ENCODE data around the gene TMOD2.
"Not testable (repeated sequence)": the region's sequence is repeated elsewhere in the genome, so short reads cannot be mapped to it uniquely, and the experiment has no call there.

The TMOD2 gene

DNA sequence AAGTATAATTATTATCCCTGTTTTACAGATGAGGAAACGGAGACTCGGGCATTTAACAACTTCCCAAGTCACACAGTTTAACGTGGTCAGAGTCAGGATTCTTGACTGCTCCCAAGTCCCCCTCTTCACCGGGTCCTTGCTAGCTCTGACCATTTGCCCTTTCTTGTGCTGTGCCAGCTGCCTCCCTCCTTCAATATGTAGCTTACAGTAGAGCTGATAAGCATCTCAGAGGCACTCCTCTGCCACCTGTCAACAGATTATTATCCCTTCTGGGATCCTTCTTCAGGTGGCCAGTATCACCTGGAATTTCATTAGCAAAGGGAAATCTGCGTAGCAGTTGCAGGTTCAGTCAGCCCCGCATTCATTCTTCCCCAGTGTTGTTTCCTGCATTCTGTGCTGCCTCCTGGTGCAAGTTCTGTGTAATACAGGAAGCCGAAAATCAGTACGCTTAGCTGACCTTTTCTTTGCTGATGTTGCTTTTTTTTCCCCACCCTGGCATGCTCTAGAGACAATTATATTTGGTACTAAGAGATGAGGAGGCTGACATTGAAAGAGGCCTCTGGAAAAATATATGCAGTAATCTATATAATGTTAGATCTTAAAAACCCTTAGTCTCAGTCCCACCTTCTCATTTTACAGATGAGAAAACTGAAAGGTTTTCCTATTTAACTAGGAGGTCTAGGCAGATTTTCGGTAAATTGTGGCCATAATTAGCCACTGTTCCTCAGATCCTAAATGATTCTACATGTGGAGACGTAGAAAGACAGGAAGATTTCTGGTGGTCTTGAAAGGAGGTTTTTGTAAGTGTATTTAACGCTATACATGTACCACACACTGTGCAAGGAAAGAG lies 24.8 kb downstream of the TMOD2 start:
- peak; percentile 33 to 68 for DNase-seq

DNA sequence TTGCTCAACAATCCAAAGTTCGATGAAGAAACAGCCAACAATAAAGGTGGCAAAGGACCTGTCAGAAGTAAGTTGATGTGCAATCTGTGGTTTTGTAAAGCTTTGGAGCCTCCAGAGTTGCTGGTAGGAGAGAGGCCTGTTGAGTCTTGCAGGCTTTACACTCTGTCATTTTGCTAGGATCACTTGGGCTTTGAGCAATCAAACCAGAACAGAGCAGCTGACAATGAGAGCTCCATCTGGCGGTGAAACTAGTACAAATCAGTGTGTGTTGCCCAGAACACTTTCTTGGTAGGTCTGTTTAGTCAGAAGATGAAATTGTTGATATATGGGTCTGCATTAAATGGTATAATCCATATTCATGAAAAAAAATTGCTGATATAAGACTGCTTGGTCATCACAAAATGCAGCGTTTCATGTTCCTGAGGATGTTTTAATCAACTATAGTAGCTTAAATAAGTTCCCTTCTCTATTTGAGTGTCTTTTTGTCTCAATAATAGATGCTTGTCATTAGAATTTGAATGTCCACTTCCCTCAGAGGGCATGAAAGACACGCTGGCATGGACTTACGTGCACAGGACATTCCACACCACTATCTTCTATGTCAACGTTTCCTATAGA lies 25.7 kb downstream of the TMOD2 start:
- peak; percentile 64 to 76 for DNase-seq

DNA sequence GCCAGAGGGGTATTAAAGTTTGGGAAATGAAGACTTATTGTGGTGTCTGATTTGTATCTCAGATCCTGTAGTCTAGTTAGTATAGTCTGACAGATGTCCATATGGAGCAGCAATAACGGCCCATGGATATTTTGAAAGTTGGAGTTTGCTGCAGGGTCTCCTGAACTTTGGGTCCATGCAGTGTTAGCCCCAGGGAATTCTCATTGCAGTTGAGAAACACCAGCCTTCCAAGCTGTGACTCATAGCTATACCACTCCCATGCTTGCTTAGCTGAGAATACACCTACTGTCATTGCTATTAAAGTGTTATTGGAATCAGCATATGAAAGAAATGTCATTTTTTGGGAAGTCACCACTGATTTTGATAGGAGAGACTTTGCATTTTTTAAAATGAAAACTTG lies 29.2 kb downstream of the TMOD2 start:
- no peak for DNase-seq

DNA sequence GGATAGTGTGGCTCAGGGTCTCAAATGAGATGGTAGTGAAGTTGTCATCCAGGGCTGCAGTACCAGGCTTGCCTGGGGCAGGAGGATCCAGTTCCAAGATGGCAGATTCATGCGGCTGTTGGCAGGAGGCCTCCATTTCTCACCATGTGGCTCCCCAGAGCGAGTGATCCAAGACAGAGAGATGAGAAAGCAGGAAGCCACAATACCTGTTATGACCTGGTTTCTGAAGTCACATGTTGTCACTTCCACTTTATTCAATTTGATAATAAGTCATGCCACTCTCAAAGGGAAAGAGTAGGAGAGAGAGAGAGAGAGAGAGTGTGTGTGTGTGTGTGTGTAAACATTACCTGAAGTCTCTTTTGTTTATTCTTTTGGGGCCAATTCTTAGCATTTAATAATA lies 30.1 kb downstream of the TMOD2 start:
- DNase-seq = no peak

DNA sequence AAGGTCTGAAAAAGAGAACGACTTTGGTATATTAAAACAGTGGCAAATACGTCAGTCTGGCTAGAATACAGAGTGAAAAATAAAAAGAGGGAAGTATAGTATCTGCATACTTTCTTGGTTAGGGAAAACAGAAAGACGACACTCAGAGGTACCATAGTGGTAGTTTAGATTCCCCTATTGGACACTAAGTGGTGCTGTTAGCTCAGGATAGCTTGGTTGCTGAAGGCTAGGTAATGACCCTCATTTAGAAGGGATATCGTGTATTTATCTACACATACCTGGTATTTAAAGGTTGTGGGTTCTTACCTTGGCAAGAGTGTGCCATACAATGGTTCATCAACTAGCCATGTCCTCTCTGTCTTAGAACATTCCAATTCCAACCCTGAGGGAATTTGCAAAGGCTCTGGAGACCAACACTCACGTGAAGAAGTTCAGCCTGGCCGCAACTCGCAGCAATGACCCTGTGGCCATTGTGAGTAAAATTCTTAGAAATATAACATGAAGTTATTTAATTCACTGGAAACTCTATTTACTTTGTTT lies 31.0 kb downstream of the TMOD2 start:
- no peak for DNase-seq

DNA sequence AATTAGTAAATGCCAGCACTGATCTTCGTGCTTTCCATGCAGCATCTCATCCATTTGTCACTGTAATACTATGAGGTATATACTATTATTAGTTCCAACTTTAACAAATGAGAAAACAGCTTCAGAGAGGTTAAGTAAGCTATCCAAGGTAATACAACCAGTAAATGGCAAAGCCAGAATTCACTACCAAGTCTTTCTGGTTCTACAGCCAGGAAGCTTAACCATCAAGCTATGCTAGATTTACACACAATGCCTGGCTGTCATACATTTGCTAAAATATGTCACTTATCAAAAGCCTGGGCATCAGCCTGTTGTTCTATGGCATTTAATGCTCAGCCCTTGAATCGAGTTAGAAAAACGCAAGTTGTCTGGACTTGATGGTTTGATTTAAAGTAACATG lies 32.6 kb downstream of the TMOD2 start:
- no peak for DNase-seq

DNA sequence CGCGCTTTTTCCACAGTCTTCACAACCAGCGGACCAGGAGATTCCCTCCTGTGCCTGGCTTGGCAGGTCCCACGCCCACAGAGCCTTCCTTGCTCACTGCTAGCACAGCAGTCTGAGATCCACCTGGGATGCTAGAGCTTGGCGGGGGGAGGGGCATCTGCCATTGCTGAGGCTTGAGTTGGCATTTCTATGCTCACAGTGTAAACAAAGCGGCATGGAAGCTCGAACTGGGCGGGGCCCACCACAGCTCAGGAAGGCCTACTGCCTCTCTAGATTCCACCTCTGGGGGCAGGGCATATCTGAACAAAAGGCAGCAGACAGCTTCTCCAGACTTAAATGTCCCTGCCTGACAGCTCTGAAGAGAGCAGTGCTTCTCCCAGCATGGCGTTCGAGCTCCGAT lies 35.7 kb downstream of the TMOD2 start:
- not testable (repeated sequence) for DNase-seq

DNA sequence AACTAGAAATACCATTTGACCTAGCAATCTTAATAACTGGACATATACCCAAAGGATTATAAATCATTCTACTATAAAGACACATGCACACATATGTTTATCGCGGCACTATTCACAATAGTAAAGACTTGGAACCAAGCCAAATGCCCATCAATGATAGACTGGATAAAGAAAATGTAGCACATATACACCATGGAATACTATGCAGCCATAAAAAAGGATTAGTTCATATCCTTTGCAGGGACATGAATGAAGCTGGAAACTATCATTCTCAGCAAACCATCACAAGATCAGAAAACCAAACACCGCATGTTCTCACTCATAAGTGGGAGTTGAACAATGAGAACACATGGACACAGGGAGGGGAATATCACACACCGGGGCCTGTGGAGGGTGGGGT lies 41.1 kb downstream of the TMOD2 start:
- DNase-seq = not testable (repeated sequence)

DNA sequence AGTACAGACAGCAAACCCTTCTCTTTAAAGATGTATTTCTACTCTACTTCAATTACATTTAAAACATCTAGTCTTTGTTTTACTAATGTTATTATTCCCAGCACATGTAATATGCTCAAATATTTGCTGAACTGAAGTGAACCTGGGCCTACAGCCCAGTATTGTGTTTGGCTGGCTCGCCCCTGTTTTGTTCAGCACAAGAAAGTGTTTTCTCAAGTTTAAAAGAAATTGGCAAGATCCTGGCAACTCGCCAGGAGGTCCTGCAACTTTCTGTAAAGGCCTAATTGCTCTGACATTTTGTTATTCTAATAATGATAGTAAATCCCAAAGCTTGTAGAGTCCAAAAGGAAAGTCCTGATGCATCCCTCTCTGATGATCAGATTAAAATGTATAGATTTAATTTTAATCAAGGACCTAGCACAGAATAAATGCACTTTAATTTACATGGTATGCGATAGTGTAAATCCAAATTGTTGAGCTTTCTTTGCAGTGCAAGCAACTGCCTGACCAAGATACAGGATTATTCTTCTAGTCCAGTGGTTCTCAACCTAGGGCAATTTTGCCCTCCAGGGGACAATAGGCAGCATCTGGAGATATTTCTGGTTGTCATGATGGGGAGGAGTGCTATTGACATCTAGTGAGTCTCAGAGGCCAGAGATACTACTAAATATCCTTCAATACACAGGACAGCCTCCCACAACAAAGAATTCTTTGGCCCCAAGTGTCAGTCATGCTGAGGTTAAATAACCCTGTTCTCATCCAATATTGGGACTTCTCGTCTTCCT lies 42.3 kb downstream of the TMOD2 start:
- DNase-seq = no peak

DNA sequence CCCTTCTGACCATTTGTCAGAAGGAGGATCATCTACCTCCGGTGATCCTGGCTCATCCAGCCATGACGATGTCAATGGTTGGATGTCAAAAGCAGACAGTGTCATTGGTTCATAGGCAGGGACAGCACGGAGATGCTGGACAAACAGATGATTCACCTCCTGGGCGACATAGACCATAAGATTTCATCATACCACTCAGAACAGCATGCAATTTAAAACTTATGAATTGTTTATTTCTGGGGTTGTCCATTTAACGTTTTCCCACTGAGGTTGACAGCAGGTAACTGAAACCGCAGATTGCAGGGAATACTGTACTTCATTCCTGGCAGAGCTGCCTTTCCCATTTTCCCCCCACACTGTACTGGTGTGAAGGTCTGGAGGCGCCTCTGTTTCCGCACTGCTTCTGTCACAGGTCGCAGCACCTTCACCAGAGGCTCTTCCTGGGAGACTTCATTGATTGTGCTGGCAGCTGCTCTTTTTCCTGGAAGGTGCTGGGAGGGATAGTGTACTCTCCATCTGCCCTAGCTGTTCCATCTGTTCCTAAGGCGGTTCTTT lies 45.5 kb downstream of the TMOD2 start:
- DNase-seq = no peak

DNA sequence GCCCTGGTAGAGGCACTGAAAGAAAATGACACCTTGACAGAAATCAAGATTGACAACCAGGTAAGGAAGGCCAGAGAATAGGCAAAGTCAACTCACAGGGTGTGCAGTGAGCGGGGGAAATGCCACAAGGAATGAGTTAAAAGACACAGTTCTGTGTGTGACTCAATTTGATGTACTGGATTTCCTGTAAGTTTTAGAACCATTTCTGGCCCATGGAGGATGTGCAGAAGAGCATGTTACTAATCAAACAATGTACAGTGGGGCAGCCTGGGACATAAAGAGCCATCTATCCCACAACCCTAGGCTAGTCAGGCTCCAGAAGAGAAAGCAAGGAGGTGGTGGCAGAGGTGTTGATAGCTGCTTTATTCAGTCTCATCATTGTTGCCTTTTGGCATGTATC lies 46.9 kb downstream of the TMOD2 start:
- DNase-seq = no peak

DNA sequence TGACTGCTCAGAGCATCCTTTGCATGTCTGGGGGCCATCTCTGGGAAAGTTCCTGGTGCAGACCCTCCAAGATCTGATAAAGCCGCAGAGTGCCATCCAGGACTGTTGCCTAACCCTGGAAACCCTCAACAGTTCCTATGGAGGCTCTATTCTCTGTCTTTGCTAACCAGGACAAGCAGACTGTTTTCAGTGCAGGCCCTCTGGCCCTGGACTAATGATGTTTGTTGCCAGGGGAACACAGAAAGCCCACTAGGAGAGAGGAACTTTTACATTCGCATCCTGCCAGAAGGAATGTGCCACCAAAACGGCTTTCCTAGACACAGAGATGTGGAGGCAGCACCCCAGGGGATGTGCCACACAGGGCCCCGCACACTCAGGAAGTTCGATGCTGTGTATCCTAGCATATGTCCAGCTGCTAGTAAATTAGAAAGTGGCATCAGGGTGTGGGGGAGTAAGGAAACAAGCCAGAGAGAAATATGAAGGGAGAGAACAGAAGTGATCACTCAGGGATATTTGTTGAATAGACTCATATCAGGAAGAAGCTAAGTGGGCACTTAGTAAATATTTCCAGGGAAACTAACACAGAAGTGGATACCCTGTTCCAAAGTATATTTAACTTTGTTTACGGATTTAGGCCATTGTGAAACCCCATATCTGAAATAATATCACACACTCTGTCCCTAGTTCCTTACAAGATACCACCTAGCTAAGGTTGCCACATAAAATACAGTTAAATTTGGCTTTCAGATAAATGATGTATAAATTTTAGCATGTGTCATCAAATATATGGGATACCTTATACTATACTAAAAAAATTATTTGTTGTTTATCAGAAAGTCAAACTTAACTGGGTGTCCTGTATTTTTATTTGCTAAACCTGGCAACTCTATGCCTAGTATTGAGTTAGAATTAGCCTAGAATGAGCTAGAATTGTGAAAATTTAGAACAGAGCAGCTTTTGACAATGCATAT lies 48.2 kb downstream of the TMOD2 start:
- DNase-seq = no peak

DNA sequence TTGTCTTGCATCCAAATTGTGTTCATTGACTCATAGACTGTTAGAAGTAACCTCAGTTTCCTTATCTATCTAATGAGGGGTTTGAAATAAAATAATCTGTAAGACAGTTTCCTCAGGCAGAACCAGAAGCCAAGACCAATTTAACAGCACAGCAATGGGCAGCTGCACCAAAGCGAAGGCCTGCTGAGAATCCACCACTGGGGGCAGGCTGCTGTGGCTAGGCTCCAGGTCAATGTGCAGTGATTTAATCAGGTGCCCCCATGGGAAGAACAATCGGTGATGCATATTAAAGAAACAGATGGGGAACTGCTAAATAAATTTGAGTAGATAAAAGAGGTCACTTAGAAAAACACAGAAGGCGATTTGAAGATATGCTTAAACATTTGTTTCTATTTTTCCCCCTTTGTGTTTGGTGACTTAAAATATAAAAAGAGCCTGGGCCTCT lies 50.0 kb downstream of the TMOD2 start:
- DNase-seq = no peak

DNA sequence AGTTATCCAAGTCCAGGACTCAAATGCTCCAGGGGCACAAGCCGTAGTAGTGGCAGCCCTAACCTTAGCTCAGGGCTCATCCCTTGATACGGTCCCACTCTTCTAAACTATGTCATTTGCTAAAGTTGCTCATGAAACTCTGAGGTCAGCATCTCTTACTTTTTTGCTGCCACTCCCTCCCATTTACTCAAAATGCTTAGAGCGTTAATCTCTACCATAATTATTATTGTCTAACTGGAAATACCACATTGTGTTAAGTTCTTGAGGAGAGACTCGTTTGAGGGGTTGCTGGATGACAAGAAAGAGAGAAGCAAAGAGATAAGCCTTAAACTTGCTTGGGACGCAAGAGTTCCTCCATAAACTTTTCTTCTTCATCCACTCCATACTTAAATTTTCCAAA lies 51.2 kb downstream of the TMOD2 start:
- DNase-seq = no peak

DNA sequence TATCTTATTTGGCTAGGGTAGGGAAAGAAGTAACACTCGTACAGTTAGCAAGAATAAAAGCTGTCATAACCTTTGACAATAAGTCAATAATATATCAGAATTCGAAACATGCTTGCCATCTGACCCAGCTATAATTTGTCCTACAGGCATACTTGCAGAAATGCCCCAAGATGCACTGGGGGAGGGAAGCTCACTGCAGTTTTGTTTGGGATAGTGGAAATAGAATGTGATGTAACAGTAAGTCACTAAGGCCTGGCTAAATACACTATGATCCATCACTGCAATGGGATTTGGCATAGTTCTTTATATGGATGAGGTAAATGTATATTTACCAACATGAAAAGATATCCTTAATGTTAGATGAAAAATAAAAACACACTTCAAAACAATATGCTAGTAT lies 52.6 kb downstream of the TMOD2 start:
- no peak for DNase-seq

DNA sequence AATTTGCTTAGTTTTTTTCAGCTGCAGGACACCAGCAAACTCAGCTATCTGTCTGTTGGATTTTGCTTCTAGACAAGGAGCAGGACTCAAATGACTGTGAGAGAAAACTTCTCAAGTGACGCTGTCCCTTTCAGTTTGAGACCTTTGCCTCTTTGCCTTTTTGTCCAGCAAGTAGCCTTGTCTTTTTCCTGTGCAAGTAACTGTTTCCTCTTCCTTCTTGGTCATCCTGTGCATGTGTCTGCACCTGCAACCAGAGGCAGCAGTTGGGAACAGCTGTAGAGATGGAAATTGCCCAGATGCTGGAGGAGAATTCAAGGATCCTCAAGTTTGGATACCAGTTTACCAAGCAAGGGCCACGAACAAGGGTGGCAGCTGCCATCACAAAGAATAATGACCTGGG lies 54.7 kb downstream of the TMOD2 start:
- no peak for DNase-seq

DNA sequence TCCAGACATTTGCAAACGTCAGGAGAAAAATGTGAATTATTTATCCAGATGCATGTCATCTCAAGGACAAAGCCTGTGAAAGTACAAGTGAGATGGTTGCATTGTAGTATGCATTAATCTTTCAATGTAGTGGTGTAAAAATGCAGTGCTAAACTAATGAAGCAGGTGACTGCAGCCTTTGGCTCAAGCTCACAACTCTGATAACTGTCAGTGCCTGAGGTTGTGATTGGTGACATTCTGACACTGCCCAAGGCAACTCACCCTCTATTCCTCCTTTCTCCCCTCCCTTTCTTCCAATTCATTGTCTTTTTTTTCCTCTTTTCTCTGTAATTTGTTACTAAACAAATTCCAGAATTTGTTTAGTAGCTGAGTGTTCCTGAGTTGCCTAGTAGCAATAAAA lies 58.1 kb downstream of the TMOD2 start:
- DNase-seq = no peak

DNA sequence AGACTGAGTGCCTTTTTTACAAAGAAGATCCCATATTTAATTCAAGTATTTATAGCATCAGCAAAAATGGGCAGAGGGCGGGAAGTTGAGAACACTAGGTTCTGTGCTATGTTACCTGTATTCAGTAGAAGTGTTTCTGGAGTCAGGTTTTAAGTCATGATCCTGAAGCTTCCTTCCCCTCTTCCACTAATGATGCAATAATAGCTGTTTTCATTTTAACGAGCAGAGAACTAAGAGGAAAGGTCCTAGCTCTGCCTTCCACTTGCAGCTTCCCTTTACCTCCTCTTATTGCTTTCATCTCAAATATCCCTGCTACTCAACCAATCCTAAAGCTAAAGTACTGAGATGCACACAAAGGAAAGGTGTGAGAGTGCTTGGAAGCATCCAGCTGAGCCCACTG lies 61.2 kb downstream of the TMOD2 start:
- DNase-seq = no peak

DNA sequence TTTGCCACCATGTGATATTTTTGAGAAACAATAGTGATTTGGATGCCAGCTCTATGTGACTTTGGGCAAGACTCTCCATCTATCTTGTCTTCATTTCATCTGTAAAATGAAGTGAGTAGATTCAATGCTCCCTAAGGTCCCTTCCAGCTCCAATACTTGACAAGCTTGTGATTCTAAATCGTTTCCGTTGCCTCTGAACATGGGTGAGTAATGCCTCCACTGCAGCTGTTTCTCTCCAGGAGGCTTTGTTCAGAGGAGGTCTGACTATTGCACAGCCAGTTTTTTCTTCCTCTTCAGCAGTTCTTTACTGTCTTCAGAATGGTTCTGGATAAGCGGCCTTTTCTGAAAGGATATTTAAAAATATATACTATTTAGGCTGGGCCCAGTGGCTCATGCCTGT lies 63.2 kb downstream of the TMOD2 start:
- DNase-seq = no peak

DNA sequence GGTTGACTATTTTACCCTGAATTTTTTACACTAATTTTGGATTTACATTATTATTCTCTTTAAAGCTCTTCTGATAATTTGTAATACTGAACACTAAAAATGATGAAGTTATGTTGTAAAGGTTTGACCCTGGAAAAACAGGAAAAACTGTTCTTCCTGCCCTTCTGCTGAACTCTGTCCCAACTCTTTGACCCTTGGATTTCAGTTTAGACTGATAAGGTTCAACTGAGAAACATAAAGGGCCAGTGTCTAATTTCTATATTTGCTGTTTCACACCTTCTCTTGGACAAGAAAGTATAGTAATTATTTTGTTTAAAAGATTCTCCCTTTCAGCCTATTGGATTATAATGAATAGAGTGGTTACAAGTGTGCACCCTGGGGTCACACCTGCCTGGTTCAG lies 65.2 kb downstream of the TMOD2 start:
- no peak for DNase-seq

DNA sequence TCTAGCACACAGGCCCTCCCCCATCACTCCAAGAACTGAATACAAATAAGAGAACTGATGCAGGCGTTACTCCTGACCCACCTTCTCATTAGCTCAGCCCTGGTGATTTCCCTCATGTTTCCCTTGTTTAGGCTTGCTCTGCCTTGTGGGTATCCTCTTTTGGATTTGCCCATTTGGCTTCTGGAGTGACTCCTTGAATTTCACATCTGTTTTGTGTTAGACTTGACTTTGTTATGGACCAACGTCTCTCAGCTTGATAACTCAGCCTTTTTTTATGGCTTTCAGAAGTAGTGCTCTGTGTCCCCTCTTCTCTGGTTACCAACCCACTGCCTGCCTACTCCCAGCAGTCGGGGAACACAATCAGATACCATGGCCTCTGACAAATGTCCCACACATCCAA lies 66.8 kb downstream of the TMOD2 start:
- no peak for DNase-seq

DNA sequence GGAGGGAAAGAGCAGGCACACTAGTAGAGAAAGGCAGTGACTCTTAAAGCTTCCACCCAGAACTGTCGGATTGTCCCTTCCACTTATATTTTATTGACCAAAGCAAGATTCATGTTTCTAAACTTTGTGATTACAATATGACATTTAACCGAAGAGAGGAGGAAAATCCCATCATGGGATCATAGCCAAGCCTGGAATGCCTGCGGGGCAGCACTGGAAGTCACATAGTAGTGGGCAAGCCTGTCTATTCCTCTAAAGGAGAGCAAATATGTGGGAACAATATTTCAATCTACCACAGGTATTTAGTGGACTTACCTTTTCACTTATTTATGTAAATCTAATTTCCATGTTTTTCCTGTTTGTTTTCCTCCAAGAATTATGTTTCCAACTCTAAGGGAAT lies 74.3 kb downstream of the TMOD2 start:
- DNase-seq = no peak

Measured in CD4-positive, alpha-beta T cell treated with Interferon alpha-2 for 1 hour (primary cell).